ENCODE measurements around the gene MYO1D.
"Not testable (repeated sequence)": the region's sequence is repeated elsewhere in the genome, so short reads cannot be mapped to it uniquely, and the experiment has no call there.

The MYO1D gene

DNA sequence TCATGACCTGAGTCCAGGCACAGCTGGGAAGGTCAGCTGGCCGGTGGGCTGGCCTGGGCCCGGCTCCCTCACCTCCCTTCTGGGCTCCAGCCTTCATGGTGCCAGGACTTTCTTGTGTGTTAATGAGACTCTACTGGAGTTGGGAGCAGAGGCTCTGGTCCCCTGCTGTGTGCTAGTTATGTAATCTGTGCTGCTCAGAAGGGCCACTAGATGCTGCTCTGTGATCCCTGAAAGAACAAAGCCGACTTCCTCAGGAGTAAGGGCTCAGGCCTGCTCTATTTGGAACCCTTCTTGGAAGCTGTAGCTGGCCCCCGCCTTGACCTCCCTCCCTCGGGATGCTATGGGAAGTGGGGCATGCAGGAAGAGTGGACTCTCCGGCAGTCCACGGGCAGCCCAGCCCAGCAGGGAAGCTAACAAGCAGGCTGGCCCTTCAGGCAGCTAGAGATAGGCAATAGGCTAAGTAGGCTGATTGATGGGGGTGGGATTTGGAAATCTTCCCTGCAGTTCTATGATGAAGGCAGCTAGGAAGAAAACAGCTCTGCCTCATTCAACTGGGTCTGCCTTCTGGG is 393.4 kb downstream of the MYO1D start:
- peak; percentile 90 for DNase-seq

DNA sequence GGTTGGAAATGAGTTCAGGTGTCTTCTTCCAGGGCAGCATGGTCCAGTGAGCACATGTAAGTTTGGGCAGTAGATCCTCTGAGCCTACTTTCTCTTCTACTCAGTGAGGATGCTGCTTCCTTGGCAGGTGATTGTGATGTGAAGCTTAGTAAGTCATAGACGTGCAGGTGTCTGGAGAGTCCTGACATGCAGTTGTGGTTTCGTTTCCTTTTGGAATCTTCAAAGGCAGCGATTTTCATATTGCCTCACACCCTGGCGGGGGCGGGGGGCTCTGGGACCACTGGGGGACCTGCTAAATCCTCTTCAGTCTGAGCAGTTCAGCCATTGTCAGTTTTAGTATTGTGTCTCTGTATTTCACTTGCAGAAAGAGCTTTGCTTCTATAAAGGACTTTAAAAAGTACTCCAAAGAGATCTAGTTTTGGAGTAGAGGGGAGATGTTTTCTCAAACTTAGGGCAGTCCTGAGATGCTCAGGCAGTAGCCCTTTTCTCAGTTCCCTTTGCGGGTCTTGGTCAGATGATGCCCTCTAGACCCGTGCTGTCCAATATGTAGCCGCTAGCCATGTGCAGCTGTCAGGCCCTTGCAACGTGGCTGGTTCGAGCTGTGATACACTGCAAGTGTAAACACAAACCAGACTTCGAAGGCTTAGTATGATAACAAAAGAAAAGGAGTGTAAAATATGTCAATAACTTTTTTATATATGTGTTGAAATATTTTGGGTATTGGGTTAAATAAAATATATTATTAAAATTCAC is 394.2 kb downstream of the MYO1D start:
- DNase-seq, result no peak

DNA sequence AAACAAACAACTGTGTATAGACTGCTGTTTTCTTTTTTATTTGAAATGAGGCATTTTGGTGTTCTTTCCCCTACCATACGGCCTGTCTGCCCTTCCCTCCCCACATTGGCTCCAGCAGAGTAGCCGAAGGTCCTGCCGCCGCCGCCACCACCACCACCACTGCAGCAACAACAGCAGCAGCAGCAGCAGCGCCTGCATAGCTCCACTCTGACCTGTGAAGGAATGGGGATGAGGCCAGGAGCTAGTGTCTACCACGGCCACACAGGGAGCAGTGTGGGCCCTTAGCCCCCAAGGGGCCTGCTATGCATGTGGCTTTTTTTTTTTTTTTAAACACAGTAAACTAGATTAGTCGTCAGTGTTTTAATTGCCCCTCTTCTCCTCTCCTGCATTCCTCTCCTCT is 395.7 kb downstream of the MYO1D start:
- no peak for DNase-seq

DNA sequence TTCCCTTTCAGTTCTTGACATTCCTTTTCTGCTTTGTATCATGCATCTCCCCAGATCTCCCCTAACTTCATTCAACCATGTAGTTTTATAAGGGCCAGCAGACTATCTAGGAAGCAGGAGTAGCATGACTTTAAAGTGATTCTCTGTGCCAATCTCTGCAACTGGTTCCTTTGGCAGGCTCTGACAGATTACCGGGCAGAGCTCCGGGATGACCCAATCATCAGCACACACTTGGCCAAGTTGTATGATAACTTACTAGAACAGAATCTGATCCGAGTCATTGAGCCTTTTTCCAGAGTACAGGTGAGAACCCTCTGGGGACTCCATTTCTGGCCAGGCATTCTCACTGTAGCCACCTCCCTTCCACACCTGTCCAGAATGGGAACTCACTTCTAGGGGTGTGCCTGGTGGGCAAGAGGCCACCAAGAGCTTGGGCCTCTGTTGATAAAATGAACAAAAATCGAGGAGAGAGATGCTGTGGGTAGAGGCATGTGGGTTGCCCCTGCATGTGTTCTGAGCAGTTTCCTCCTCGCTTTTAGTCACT is 397.8 kb downstream of the MYO1D start:
- no peak for DNase-seq

DNA sequence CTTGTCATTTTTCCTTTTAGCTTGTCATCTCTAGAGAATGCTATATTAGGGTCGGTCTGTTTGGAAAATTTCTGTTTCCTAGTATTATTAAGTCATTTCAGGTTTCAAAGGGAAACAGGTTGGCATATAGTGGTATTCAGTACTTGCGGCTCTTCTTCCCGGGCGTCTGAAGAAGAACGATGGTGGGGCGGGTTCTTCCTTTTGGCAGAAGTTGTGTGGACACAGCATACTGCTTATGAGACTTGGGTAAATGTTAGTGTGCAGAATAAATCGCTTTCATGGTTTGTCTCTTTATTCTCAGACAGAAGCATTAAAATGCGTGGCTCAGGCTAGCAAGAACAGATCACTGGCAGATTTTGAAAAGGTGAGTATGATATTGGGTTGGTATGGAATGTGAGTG is 399.7 kb downstream of the MYO1D start:
- no peak for DNase-seq

DNA sequence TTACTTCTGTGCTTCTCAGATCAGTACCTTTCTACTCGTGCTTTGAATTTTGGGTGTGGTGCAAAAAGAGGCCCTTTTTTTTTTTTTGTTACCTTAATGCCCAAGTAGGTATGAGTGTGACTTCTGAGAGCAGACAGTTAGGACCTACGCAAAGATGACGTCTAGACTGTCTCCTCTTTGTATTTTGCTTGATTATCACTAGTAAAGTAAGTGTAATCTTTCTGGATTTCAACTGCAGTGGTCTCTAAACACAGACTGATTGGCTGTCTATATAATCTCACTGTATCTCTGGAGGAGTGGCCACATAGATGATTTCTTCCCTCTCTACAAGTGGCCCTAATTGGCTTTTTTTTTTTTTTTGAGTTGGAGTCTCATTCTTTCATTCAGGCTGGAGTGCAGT is 401.7 kb downstream of the MYO1D start:
- DNase-seq, result no peak

DNA sequence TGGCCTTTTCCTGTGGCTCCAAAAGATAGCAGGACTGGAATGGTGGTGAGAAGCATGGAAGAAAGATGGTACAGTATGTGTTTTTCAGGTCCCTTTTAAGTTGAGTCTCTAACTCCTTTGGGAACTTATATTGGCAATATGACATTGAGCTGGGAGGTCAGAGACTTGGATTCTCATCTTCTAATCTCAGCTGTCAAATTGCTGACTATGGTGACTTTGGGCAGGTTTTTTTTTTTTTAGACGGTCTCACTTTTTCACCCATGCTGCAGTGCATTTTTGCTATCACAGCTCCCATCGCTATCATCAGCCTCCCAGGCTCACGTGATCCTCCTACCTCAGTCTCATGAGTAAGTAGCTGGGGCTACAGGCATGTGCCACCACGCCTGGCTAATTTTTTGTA is 405.3 kb downstream of the MYO1D start:
- no peak for DNase-seq

DNA sequence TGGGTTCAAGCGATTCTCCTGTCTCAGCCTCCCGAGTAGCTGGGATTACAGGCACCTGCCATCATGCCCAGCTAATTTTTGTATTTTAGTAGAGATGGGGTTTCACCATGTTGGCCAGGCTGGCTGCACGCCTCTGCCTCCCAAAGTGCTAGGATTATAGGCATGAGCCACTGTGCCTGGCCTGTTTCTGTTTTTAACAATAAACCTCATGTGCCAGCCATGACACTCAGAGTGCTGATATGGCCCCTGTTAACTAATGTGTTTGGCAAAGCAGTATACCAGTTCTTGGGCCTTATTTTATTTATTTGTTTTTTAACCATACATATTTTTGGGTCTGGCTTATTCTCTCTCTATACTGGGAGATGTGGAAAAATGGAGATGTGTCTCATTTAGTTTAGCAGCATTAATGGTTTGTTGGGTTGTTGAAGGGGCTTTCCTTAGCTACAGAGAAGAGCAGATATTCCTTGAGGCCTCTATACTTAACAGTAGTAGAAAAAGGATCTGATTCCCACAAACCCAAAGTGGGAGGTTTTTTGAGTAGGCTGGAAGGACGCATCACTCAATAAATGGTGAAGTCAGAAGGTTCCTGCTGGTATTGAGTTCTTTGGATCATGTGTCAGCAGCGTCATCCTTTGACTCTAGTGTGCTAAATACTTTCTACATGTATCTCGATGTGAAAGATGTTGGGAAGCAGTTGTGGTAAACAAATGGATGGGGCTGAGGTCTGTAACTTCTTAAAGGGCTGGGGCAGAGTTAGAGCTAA is 406.3 kb downstream of the MYO1D start:
- DNase-seq, result no peak

DNA sequence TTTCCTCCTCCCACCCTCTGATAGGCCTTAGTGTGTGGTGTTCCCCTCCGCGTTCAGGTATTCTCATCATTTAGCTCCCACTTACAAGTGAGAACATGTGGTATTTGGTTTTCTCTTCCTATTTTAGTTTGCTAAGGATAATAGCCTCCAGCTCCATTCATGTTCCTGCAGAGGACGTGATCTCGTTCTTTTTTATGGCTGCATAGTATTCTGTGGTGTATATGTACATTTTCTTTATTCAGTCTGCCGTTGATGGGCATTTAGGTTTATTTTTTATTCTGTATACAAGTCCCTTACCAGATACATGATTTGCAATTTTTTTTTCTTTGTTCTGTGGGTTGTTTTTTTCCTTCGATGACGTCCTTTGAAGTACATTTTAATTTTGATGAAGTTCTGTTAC is 409.0 kb downstream of the MYO1D start:
- DNase-seq, result no peak

DNA sequence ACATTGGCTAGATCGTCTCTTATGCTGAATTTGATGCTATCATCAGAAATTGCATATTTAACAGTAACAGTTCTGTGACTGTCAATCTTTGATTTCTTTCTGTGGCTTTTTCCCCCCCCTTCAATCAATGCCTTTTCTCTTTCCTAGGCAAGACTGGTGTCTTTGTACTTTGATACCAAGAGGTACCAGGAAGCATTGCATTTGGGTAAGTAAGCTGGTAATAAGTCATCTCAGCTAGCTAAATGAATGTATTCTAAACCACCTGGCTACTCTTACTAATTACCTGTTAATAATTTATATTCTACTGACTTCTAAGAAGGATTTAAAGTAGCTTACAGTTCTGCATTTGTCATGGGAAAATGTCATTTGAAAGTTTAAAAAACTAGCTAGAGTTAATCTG is 412.6 kb downstream of the MYO1D start:
- DNase-seq, result no peak

DNA sequence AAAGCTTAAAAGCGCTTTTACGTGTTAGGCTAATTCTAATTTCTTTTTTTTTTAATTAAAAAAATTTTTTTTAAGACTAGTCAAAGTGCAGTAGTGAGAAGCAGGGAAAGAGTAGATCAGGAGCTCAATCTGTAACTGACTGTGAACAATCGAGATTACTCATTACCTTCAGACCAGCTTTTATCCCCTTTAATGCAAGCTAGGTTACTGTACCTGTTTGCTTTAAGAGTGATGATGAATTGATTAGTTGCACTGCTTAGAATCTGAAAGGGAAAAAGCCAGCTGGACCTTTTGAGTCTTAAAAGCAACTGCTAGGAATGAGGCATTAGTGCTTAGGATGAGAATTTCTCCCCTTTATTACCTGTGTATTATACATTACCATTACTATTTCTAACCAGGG is 413.6 kb downstream of the MYO1D start:
- DNase-seq, result no peak

DNA sequence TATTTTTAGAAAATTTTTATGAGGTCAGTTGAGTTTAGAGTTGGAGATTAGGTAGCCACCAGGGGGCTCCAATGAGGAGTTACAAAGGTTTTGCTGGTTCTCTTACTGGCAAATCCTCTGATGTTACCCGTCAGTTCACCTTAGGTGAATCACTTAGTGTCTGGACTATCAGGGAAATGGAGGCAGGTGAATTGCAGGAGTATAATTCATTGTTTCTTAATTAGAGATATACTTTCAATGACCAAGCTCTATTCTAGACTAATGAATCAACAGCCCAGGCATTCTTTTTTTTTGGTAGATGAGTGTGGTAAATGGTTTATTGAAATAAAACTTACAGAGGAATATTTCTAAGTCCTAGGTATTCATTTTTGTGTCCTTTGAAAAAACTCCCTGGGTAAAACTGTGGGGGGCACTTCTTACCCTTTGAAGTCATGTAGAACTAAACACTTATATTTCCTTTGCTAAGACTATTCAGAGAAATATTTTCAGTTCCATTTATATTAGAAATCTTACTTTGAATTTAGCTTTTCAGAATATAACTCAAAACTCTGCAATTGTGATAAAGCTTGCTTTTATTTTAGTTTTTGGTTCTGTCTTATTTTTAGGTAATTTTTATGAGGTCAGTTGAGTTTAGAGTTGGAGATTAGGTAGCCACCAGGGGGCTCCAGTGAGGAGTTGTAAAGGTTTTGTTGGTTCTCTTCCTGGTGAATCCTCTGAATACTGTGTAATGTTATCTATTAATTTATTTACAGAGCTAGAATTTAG is 414.9 kb downstream of the MYO1D start:
- DNase-seq, result peak; percentile 31

DNA sequence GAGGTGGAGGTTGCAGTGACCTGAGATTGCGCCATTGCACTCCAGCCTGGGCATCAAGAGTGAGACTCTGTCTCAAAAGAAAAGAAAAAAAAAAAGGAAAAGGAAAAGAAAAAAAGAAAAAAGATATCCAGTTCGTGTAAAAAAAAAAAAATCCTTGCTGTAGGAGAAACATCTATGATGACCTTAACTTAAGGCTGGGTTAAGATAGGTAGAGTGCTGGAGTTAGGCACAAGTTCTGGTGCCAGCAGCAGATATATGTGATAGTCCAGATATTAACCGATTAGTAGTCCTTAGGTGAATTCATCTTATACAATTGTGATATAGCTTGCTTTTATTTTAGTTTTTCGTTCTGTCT is 415.4 kb downstream of the MYO1D start:
- no peak for DNase-seq

DNA sequence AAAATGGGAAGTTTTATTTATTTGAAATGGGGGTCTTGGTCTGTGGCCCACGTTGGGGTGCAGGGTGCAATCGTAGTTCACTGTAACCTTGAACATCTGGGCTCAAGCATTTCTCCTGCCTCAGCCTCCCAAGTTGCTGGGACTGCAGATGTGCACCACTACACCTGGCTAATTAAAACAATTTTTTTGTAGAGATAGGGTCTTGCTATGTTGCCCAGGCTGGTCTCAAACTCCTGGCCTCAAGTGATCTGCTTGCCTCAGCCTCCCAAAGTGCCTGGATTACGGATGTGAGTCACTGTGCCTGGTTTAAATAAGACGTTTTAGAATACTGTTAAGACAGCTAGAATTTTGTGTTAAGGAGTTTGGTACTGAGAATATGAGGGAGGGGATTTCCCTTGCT is 416.9 kb downstream of the MYO1D start:
- DNase-seq, result no peak

DNA sequence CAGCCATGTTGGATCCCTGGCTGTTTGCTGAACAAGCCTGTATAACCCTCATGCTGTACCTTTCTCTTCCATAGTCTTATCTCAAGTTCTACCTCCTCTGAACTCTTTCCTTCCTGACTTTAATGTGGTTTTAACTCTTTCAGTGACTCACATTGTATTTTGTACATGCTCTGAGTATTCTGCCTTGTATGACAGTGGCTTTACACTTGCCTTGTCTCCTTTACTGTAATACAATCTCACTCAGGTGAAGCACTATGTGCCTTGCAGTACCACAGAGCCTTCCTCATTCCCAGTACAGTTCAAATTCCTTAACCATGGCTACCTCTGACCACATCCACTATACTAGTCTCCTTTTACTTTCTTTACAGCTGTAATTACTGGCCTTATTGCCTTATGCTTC is 418.6 kb downstream of the MYO1D start:
- DNase-seq, result no peak

DNA sequence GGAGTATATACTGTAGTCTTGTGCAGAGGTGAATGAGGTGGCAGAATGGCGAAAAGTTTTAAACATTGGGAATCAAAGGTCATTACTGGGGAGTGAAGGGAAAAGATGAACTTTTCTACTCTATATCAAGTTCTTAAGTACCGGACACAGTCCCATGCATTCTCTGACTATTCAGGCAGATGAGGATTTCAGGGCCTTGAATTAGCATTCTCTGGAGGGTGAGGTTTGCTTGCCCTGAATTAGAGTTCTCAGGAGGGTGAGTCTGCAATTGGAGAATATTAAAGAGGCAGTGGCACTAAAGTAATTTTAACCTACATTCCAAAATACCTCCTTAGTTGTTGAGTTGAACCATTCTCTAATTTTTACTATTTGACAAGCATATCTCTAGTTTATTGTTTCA is 423.6 kb downstream of the MYO1D start:
- no peak for DNase-seq

DNA sequence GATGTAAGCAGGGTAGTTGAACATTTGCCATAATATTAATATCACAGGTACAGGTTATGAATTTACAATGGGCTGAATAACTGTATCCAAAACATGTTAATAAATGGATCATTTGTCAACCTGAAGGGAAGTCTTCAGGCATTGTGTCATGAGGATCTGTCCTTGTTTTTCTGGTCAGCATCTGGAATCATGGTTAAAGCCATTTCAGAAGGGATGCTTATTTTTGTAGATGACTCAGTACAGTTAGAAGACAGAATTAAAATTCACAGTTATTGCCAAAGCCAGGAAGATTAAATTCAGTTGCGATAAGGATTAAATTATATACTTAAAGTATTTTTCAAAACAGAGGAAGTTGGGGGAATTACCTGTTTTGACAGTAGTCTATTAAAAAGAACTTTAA is 424.6 kb downstream of the MYO1D start:
- DNase-seq, result no peak

DNA sequence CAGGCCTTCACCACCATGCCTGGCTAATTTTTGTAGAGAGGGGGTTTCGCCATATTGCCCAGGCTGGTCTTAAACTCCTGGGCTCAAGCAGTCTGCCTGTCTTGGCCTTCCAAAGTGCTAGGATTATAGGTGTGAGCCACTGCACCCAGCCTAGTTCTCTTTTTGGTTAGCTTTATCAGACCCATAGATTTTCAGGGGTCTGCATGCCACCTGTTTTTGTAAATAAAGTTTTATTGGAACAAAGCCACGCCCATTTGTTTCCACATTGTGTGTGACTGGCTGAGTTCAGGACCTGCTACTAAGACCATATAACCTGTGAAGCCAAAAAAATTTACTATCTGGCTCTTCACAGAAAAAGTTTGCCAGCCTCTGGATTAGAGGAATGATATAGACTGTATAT is 425.0 kb downstream of the MYO1D start:
- DNase-seq, result no peak

DNA sequence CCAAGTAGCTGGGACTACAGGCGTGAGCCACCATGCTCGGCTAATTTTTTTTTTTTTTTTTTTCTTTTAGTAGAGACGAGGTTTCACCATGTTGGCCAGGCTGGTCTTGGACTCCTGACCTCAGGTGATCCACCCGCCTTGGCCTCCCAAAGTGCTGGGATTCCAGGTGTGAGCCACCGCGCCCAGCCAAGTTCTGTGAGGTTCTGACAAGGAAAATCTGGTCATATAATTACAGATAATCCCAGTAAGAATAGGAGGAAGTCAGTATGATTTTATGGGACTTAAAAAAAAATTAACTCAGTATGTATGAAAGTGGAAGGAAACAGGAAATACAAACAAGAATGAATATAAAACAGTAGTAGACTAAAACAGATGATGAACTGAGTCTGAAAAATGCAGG is 426.5 kb downstream of the MYO1D start:
- DNase-seq, result not testable (repeated sequence)

DNA sequence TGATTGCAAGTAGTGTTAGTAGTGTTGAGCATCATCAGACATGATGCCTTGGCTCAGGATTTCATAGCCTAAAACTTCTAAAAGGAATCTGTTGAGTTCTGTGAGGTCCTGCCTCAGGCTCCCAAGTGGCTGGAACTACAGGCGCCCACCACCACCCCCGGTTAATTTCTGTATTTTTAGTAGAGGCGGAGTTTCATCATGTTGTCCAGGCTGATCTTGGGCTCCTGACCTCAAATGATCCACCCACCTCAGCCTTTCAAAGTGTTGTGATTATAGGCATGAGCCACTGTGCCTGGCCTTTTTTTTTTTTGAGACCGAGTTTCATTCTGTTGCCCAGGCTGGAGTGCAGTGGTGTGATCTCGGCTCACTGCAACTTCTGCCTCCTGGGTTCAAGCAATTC is 427.0 kb downstream of the MYO1D start:
- DNase-seq, result no peak

DNA sequence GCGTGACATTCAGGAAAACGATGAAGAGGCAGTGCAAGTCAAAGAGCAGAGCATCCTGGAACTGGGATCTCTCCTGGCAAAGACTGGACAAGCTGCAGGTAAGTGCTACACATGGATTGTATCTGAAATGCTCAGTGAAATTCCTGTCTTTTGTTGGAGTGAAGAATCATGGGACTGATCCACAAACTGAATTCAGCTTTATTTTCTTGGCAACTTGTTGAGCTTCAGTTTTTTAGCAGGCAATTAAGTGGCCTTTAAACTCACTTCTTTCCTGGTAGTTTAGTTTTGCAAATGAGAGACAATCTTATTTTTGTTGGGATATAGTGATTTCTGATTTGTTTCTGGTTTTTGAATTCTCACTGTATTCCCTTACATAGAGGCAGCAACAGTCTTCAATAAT is 430.0 kb downstream of the MYO1D start:
- no peak for DNase-seq

DNA sequence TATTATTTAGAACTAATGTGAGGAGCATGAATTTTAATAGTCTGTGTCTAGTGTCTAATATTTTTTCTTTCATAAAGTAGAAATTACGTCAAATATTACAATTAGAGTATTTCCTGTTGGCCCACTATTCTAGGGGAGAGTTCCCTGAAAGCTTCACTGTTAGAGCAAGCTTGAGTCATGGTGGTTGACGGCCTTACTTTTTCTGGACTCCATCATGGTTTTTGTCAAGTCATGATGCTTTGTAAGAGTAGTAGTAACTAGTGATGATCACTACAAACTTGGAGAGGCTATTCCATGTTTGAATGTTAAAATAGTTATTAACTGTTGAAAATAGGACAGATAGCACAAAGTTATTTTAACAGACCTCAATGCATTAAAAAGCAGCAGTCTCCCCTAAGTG is 431.0 kb downstream of the MYO1D start:
- no peak for DNase-seq

DNA sequence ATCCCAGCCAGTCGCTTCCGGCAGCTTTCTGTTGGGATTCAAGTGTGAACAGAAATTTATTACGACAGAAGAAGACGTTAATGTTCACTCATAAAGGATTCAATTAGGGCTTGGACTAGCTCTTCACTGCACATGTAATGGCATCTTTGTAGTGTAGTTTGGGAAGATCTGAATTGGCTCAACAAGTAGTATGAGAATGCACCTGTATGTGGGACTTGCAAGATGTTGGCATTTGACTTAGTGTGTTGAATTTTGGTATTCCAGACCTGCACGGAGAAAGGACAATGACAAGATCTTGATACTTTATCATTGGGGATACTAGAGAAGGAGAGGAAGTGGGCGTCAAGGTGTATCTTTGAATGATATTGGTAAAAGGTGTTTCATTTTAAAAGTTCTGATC is 431.4 kb downstream of the MYO1D start:
- no peak for DNase-seq

DNA sequence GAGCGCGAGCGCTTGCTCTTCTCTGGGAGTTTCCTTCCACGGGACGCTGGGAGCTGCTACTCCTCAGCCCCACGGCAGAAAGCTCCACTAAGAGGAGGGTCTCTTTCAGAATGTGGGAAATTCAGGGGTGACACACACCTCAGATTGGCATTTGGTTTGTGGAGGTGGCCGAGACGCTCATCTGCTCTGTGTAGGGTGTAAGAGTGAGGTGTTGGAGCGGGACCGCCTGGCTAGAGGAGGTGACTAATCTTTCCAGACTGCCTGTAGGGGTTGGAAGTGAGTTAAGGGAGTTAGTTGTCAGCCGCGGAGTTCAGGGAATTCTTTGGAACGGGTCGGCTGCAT is 431.9 kb downstream of the MYO1D start:
- DNase-seq, result no peak

Data from femur (tissue), 1 donor.